ENCODE data around the gene ATP6V1F. TPM values are rescaled to one million over a fixed set of nuclear protein-coding genes. Genes with fewer than 3 reads are reported as not detected.

Gene ATP6V1F
- total RNA-seq (67.9 TPM), polyA plus RNA-seq (100 to 1,000 TPM; 306 to 361 (median 340) TPM)

GRCh38 chr7:128862571-128863432, at the start of gene ATP6V1F:
Gene ATP6V1F, plus strand, starts transcription at chr7:128862856. Its CDS starts 49 bp downstream, at chr7:128862905.
- H3K27ac ChIP-seq (ENCODE audit: insufficient read depth, low read length, poor library complexity, severe bottlenecking) = peak within 1 kb of the TSS; percentile 74
- H3K4me3 Mint-ChIP-seq = peak within 1 kb of the TSS; percentile 93 to 99 (median 98)
- peaks cover 11% of the 10 kb centered on the region for H3K36me3 ChIP-seq (ENCODE audit: control insufficient read depth, insufficient read depth, low read length)
- H3K27me3 ChIP-seq (ENCODE audit: control insufficient read depth, insufficient read depth, low read length) = no peaks in the 10 kb centered on the region
- peaks cover 19% of the 10 kb centered on the region for H3K36me3 Mint-ChIP-seq
- peaks cover 0 to 36% (median 23%) of the 10 kb centered on the region in 4 donors for H3K4me1 Mint-ChIP-seq
- no peaks in the 10 kb centered on the region for H3K9me3 ChIP-seq (ENCODE audit: control insufficient read depth in 2 of 2, low read length in 2 of 2)
- H3K27me3 Mint-ChIP-seq = peaks cover 10% of the 10 kb centered on the region
- H3K4me1 ChIP-seq (ENCODE audit: control insufficient read depth, insufficient read depth, low read length, poor library complexity, severe bottlenecking) = peaks cover 19% of the 10 kb centered on the region
- H3K9me3 Mint-ChIP-seq = peaks cover 0 to 2% (median 0%) of the 10 kb centered on the region in 7 donors
- peak; percentile 98 to 100 (median 98) for DNase-seq
- ATAC-seq (ENCODE audit: low read depth in 2 of 2) = peak; percentile 89 to 90
- H3K4me3 ChIP-seq (ENCODE audit: low read depth, low read length) = peak within 1 kb of the TSS; percentile 96
- H3K27ac Mint-ChIP-seq = peak within 1 kb of the TSS; percentile 70 to 98 (median 95)

GRCh38 chr7:128814499-128814898, 48.2 kb upstream of the ATP6V1F start:
- Histone ChIP-seq H3K27ac (ENCODE audit: insufficient read depth, low read length, poor library complexity, severe bottlenecking) (no peak overlapping the region), H3K9me3 (ENCODE audit: control insufficient read depth in 2 of 2, low read length in 2 of 2) (no peaks in the 10 kb centered on the region), H3K27me3 (ENCODE audit: control insufficient read depth, insufficient read depth, low read length) (no peaks in the 10 kb centered on the region), H3K4me3 (ENCODE audit: low read depth, low read length) (no peak overlapping the region), H3K4me1 (ENCODE audit: control insufficient read depth, insufficient read depth, low read length, poor library complexity, severe bottlenecking) (no peaks in the 10 kb centered on the region), H3K36me3 (ENCODE audit: control insufficient read depth, insufficient read depth, low read length) (peaks cover 2% of the 10 kb centered on the region)
- peaks cover 16% of the 10 kb centered on the region for H3K36me3 Mint-ChIP-seq
- H3K27me3 Mint-ChIP-seq = no peaks in the 10 kb centered on the region
- H3K9me3 Mint-ChIP-seq = no peaks in the 10 kb centered on the region
- peak overlapping the region in 2 of 3 donors; percentile 9 to 55 for H3K27ac Mint-ChIP-seq
- ATAC-seq (ENCODE audit: low read depth in 2 of 2) (no peak), DNase-seq (no peak)
- no peak overlapping the region for H3K4me3 Mint-ChIP-seq
- peaks cover 0 to 4% (median 0%) of the 10 kb centered on the region in 4 donors for H3K4me1 Mint-ChIP-seq

- H3K27me3 Mint-ChIP-seq = no peaks in the 10 kb centered on the region
- DNase-seq (no peak), ATAC-seq (ENCODE audit: low read depth in 2 of 2) (no peak)
- H3K27ac Mint-ChIP-seq = no peak overlapping the region
- Histone ChIP-seq H3K36me3 (ENCODE audit: control insufficient read depth, insufficient read depth, low read length) (no peaks in the 10 kb centered on the region), H3K27ac (ENCODE audit: insufficient read depth, low read length, poor library complexity, severe bottlenecking) (no peak overlapping the region), H3K4me3 (ENCODE audit: low read depth, low read length) (no peak overlapping the region), H3K27me3 (ENCODE audit: control insufficient read depth, insufficient read depth, low read length) (no peaks in the 10 kb centered on the region), H3K4me1 (ENCODE audit: control insufficient read depth, insufficient read depth, low read length, poor library complexity, severe bottlenecking) (no peaks in the 10 kb centered on the region), H3K9me3 (ENCODE audit: control insufficient read depth in 2 of 2, low read length in 2 of 2) (no peaks in the 10 kb centered on the region)
- H3K4me3 Mint-ChIP-seq = no peak overlapping the region
- peaks cover 0 to 11% (median 3%) of the 10 kb centered on the region in 4 donors for H3K4me1 Mint-ChIP-seq
- no peaks in the 10 kb centered on the region for H3K9me3 Mint-ChIP-seq
- peaks cover 9% of the 10 kb centered on the region for H3K36me3 Mint-ChIP-seq
Observed at GRCh38 chr7:128815289-128815942, 47.2 kb upstream of the ATP6V1F start.

GRCh38 chr7:128818694-128819093, 44.0 kb upstream of the ATP6V1F start:
- Histone ChIP-seq H3K4me1 (ENCODE audit: control insufficient read depth, insufficient read depth, low read length, poor library complexity, severe bottlenecking) (no peaks in the 10 kb centered on the region), H3K4me3 (ENCODE audit: low read depth, low read length) (no peak overlapping the region), H3K27ac (ENCODE audit: insufficient read depth, low read length, poor library complexity, severe bottlenecking) (no peak overlapping the region), H3K9me3 (ENCODE audit: control insufficient read depth in 2 of 2, low read length in 2 of 2) (no peaks in the 10 kb centered on the region), H3K27me3 (ENCODE audit: control insufficient read depth, insufficient read depth, low read length) (no peaks in the 10 kb centered on the region), H3K36me3 (ENCODE audit: control insufficient read depth, insufficient read depth, low read length) (no peaks in the 10 kb centered on the region)
- Mint-ChIP-seq H3K36me3 (peaks cover 9% of the 10 kb centered on the region), H3K27ac (no peak overlapping the region), H3K4me3 (no peak overlapping the region), H3K4me1 (peaks cover 0 to 14% (median 3%) of the 10 kb centered on the region in 4 donors), H3K27me3 (no peaks in the 10 kb centered on the region), H3K9me3 (no peaks in the 10 kb centered on the region)
- ATAC-seq (ENCODE audit: low read depth in 2 of 2) (no peak), DNase-seq (no peak)

GRCh38 chr7:128821724-128822123, 40.9 kb upstream of the ATP6V1F start:
- Histone ChIP-seq H3K27ac (ENCODE audit: insufficient read depth, low read length, poor library complexity, severe bottlenecking) (no peak overlapping the region), H3K4me1 (ENCODE audit: control insufficient read depth, insufficient read depth, low read length, poor library complexity, severe bottlenecking) (no peaks in the 10 kb centered on the region), H3K4me3 (ENCODE audit: low read depth, low read length) (no peak overlapping the region), H3K36me3 (ENCODE audit: control insufficient read depth, insufficient read depth, low read length) (no peaks in the 10 kb centered on the region), H3K27me3 (ENCODE audit: control insufficient read depth, insufficient read depth, low read length) (no peaks in the 10 kb centered on the region), H3K9me3 (ENCODE audit: control insufficient read depth in 2 of 2, low read length in 2 of 2) (no peaks in the 10 kb centered on the region)
- Mint-ChIP-seq H3K27me3 (no peaks in the 10 kb centered on the region), H3K4me3 (no peak overlapping the region), H3K4me1 (peaks cover 0 to 14% (median 3%) of the 10 kb centered on the region in 4 donors), H3K27ac (no peak overlapping the region), H3K36me3 (peaks cover 9% of the 10 kb centered on the region), H3K9me3 (no peaks in the 10 kb centered on the region)
- no peak for ATAC-seq (ENCODE audit: low read depth in 2 of 2)
- DNase-seq = no peak

- H3K27me3 Mint-ChIP-seq = peaks cover 33% of the 10 kb centered on the region
- peaks cover 5% of the 10 kb centered on the region for H3K27me3 ChIP-seq (ENCODE audit: control insufficient read depth, insufficient read depth, low read length)
Observed at GRCh38 chr7:128826512-128826911, 36.1 kb upstream of the ATP6V1F start.

GRCh38 chr7:128826916-128827247, 35.8 kb upstream of the ATP6V1F start:
- peaks cover 0 to 3% (median 0%) of the 10 kb centered on the region in 7 donors for H3K9me3 Mint-ChIP-seq
- Histone ChIP-seq H3K27ac (ENCODE audit: insufficient read depth, low read length, poor library complexity, severe bottlenecking) (no peak overlapping the region), H3K4me3 (ENCODE audit: low read depth, low read length) (no peak overlapping the region), H3K9me3 (ENCODE audit: control insufficient read depth in 2 of 2, low read length in 2 of 2) (no peaks in the 10 kb centered on the region), H3K27me3 (ENCODE audit: control insufficient read depth, insufficient read depth, low read length) (peaks cover 5% of the 10 kb centered on the region), H3K36me3 (ENCODE audit: control insufficient read depth, insufficient read depth, low read length) (no peaks in the 10 kb centered on the region), H3K4me1 (ENCODE audit: control insufficient read depth, insufficient read depth, low read length, poor library complexity, severe bottlenecking) (peaks cover 22% of the 10 kb centered on the region)
- no peak for ATAC-seq (ENCODE audit: low read depth in 2 of 2)
- no peaks in the 10 kb centered on the region for H3K36me3 Mint-ChIP-seq
- H3K4me3 Mint-ChIP-seq = no peak overlapping the region
- H3K4me1 Mint-ChIP-seq = peaks cover 0 to 20% (median 3%) of the 10 kb centered on the region in 4 donors
- peaks cover 35% of the 10 kb centered on the region for H3K27me3 Mint-ChIP-seq
- no peak overlapping the region for H3K27ac Mint-ChIP-seq
- no peak for DNase-seq

More at GRCh38 chr7:128826512-128826911, 36.1 kb upstream of the ATP6V1F start:
- no peak overlapping the region for H3K4me3 Mint-ChIP-seq
- DNase-seq (no peak), ATAC-seq (ENCODE audit: low read depth in 2 of 2) (no peak)
- Histone ChIP-seq H3K9me3 (ENCODE audit: control insufficient read depth in 2 of 2, low read length in 2 of 2) (no peaks in the 10 kb centered on the region), H3K4me1 (ENCODE audit: control insufficient read depth, insufficient read depth, low read length, poor library complexity, severe bottlenecking) (peaks cover 18% of the 10 kb centered on the region), H3K36me3 (ENCODE audit: control insufficient read depth, insufficient read depth, low read length) (no peaks in the 10 kb centered on the region), H3K4me3 (ENCODE audit: low read depth, low read length) (no peak overlapping the region), H3K27ac (ENCODE audit: insufficient read depth, low read length, poor library complexity, severe bottlenecking) (no peak overlapping the region)
- peaks cover 0 to 17% (median 3%) of the 10 kb centered on the region in 4 donors for H3K4me1 Mint-ChIP-seq
- no peaks in the 10 kb centered on the region for H3K36me3 Mint-ChIP-seq
- H3K27ac Mint-ChIP-seq = no peak overlapping the region
- H3K9me3 Mint-ChIP-seq = peaks cover 0 to 3% (median 0%) of the 10 kb centered on the region in 7 donors

Measured in CD4-positive, CD25-positive, alpha-beta regulatory T cell (primary cell).